Measurements from ENCODE around the gene EXOC4.

EXOC4 gene

DNA sequence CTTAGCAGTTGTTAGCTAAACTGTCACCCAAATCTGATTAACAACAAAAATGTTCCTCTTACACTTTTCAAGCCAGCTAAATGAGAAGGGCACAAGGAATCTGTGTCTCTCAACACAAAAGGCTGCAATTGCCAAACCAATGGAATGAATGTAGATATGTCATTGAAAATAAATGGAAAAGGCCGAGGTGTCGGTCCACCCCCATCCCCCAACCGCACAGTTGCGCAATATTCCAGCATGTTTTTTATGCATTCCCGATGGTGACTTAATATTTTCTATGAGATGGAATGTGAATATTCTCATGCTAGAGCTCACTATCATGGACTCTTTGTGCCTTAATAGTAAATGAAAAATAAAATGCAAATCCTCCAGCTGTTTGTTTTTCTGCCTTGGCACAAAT lies 692.6 kb downstream of the EXOC4 start:
- TF ChIP-seq, protein P1, sequence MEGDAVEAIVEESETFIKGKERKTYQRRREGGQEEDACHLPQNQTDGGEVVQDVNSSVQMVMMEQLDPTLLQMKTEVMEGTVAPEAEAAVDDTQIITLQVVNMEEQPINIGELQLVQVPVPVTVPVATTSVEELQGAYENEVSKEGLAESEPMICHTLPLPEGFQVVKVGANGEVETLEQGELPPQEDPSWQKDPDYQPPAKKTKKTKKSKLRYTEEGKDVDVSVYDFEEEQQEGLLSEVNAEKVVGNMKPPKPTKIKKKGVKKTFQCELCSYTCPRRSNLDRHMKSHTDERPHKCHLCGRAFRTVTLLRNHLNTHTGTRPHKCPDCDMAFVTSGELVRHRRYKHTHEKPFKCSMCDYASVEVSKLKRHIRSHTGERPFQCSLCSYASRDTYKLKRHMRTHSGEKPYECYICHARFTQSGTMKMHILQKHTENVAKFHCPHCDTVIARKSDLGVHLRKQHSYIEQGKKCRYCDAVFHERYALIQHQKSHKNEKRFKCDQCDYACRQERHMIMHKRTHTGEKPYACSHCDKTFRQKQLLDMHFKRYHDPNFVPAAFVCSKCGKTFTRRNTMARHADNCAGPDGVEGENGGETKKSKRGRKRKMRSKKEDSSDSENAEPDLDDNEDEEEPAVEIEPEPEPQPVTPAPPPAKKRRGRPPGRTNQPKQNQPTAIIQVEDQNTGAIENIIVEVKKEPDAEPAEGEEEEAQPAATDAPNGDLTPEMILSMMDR (IDR thresholded peaks at IDR 0.05) = no peak

DNA sequence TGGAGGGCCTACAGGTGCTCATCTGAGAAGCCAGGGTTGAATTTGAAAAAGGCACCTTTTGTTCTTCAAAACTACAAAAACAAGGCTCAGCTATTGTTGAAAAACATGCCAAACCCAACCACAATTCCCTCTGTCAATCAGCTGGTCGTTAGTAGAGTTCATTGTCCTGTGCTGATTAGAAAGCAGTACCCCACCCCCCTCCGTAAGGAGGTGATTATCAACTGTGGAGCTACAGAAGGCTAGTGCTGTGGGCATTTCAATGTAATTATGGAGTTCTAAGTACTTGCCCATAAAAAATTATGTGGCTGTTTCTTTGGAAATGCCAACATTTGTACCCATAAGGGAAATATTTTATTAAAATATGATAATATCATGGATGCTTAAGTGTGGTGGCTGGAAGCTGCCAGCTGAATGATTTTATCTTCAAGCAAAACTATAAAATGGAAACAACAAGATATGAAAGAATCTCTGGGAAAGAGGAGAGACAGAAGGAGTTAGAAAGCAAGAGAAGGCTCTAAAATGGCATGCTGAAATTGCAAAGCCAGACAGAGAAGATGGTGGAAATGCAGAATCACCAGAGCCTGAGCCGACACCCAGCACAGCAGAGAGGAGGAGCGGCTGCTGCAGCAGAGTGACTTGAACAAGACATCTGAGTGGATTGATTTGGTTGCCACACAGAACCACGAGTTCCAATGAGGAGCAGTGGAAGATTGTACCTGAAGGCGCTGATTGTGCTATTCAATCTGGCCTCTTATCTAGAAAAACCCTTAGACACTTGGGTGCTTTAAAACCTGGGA lies 694.8 kb downstream of the EXOC4 start:
- TF ChIP-seq, protein P1 (IDR thresholded peaks at IDR 0.05) = no peak

DNA sequence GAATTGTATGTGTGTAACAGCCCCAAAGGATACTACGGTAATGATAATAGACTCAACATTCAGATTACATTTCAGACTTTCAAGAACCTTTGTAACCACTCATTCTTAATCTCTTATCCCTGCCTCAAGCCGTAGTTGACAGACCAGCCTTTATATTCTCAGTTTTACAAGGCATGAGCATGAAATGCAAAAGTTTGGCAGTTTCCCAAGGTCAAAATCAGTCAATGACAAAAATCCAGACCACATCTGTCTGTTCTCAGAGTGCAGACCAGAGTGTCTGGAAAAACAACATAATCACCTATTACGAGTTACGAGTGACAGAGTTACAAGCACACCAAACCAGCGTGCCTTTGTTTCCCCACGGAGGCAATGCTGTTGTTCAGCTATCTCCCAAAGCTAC lies 695.7 kb downstream of the EXOC4 start:
- TF ChIP-seq, protein P1 (IDR thresholded peaks at IDR 0.05) = no peak

DNA sequence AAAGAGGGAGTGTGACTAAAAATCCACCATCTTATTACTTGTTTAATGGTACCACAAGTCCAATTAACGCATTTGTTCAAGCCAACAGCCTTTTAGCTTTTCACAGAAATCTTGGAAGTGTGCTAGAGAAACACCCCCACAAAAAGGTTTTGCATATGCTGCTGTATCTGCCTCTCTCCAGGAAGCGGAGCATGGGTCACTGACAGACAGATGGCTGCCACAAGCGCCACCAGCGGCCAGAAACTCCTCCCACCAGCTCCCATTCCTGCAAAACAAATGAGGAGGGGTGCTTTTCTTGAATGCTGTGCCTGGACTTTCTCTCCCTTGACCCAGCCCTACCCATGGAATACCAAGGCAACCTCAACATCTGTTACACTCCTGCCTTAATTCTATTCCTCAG lies 698.0 kb downstream of the EXOC4 start:
- TF ChIP-seq, protein P1 (IDR thresholded peaks at IDR 0.05) = no peak

DNA sequence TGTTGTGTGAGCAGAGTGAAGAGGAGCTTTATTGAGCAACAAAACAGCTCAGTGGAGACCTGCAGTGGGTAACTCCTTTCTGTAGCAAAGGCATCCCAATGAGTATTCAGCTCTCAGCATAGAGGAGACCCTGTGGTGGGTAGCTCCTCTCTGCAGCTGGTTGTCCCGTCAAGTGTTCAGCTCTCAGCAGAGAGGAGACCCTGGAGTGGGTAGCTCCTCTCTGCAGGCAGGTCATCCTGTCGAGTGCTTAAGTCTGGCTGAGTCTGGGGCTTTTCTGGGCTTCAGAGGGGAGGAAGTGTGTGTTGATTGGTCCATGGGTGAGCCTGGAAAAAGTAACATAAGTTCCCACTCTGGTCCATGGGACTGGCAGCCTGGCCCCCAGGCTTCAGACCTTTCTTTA lies 702.3 kb downstream of the EXOC4 start:
- TF ChIP-seq, protein P1 (IDR thresholded peaks at IDR 0.05) = no peak

DNA sequence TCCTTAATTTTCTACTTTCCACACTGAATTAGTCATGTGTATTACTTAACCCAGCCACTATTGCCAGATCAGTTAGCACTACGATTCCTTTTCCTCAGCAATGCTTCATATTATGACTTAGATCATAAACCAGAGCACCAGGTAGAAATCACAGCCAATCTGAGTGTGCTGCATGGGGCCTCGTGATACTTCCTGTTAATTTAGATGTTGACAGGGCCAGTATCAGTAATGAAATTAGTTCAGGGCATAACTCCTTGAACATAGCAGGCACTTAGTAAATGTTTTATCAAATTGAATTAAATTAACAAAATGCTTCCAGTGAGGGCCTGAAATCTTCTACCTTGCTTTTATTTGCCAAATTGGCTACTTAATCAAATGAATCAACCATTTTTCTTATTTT lies 705.0 kb downstream of the EXOC4 start:
- TF ChIP-seq, protein P1 (IDR thresholded peaks at IDR 0.05) = no peak

DNA sequence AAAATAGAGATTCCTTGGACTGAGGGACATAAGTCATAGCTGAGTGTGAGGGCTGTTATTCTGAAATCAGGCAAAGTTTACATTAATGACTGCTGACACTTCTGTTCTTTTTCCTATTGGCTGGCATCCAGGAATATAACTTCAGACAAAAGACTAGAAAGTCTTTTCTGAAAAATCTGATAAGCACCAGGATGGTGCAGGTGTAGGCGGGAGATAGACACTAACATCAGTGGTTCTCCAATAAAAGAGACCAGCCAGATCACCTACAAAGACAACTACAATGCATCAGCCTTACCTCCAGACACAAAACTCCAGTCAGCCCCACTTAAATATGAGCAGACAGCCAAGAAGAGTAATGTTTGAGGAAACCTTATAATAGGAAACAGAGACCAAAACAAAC lies 705.9 kb downstream of the EXOC4 start:
- TF ChIP-seq, protein P1 (IDR thresholded peaks at IDR 0.05) = no peak

DNA sequence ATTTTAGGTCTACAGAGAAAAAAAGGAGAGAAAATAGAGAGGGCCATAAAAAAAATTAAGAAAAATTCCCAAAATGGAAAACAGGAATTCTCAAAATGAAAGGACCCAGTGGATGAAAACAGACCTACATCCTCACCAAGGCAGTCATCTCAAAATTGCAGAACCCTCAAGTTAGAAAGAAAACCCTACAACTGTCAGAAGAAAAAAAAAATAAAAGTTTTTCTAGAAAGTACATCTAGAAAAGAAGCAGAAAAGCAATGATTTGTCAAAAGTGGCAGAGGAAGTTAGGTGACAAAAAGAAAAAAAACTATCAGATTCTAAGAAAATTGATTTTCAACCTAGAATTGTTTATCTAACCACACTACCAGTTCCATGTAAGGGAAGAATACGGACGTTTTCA lies 706.6 kb downstream of the EXOC4 start:
- TF ChIP-seq, protein P1 (IDR thresholded peaks at IDR 0.05) = no peak

Data from LNCAP (cell line).